GM12892 (cell line): ENCODE results near the gene RACGAP1.

ENCODE experiments used
- POLR2A ChIP-seq: IDR thresholded peaks from 2 replicates; pipeline ENCODE4 v1.6.1; 2011; ENCODE audit warnings: low read depth, low read length, control low read depth
- POLR2AphosphoS5 ChIP-seq: IDR thresholded peaks from 2 replicates; pipeline ENCODE4 v1.6.1; 2011; ENCODE audit warnings: low read depth, low read length, control low read depth
- TAF1 ChIP-seq: IDR thresholded peaks from 2 replicates; pipeline ENCODE4 v1.6.1; 2011; ENCODE audit warnings: low read depth, mild to moderate bottlenecking, control low read depth, low read length, borderline replicate concordance

DNA sequence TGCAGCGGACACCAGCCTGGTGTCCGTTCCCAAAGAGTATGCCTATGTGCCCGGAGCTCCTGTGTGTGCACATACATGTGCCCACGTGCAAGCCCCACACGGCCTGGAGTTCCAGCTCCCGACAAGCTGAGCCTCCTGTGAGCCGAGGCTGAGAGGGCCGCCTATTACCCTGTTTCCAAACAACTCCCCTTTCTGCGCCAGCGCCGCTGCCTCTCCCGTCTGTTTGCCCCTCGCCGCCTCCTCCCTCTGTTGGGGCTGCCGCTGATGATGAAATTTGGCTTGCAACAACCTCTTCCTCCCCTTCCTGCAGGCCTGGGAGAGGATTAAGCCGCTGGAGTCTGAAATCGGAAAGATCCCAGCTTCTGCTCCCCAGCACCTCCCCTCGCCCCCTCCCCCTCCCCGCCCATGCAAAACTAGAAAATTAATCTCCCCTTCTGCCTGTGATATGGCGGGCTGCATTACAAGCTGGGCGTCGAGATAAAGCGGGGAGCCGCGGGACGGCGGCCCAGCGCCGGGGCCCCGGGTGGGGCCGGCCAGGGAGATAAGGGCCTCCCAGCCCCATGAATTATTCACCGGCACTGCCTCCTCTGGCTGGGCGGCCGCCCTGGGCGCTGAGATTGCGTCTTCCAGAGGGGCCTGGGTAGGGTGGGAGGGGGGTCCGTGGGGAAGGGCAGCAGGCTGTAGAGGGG, 25.3 kb upstream of the RACGAP1 start:
- TF ChIP-seq POLR2A (no peak), POLR2AphosphoS5 (no peak), TAF1 (no peak)
